Hippocampal formation (tissue), 2 donors: ENCODE measurements around the gene TKTL1.

Experiments used
- DNase-seq, 2 donors: peaks; one replicate each; lab custom pipeline; 2025; lab: John Stamatoyannopoulos, UW

TKTL1 gene

GRCh38 chrX:154378059-154378798, 82.6 kb downstream of the TKTL1 start:
- DNase-seq, result peak; percentile 10 to 46

GRCh38 chrX:154378799-154379568, 83.4 kb downstream of the TKTL1 start, which contains the start of gene EMD:
EMD (plus strand) TSS chrX:154379295; CDS start chrX:154379485, 190 bp downstream.
- peak; percentile 87 to 100 for DNase-seq

- no peak for DNase-seq
Measured at GRCh38 chrX:154379569-154379951, 84.0 kb downstream of the TKTL1 start.
